ENCODE measurements around the gene SRMS. TPM values are rescaled to one million over a fixed set of nuclear protein-coding genes. Genes with fewer than 3 reads are reported as not detected.
A peak's percentile ranks its signal among the peaks of the same experiment; 100 is the strongest.

SRMS gene
- total and polyA plus RNA-seq, 2 donors (not counting 1 experiment from before 2014, with no cell fraction given) = 0.17 to 0.54 TPM

DNA sequence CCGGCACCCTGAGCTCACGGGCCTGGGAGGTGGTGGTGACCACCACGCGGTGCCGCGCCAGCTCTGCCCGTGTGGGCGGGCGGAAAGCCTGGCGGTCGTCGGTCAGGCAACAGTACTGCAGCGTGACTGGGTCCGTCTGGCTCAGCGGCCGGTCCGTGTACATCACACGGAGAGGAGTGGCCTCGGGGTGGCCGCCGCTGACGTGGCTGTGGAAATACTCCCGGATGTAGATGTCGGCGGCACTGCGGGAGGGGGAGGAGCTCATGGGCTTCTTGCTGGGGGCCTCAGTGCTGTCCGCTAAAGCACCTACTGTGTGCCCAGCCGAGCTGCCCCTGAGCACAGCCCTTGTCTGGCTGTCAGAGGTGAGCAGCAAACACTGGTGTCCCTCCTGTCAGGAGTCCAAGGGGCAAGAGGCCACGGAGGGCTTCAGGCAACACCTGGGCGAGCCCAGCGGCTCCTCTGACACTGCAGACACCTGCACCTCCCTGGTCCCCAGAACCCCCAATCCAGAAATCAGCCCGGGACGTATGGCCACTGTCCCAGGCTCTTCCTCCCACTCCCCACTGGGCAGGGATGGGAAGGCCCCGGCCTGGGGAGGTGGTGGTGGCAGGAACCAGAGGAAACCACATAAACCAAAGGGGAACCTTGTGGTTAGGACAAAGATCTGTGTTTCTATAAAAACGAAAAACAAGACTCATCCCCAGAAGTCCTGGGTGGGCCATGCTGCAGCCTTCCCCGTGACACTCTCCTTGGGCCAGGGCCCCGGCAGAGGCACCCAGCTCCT lies 20.0 kb upstream of the SRMS start:
- TF ChIP-seq, protein P1, sequence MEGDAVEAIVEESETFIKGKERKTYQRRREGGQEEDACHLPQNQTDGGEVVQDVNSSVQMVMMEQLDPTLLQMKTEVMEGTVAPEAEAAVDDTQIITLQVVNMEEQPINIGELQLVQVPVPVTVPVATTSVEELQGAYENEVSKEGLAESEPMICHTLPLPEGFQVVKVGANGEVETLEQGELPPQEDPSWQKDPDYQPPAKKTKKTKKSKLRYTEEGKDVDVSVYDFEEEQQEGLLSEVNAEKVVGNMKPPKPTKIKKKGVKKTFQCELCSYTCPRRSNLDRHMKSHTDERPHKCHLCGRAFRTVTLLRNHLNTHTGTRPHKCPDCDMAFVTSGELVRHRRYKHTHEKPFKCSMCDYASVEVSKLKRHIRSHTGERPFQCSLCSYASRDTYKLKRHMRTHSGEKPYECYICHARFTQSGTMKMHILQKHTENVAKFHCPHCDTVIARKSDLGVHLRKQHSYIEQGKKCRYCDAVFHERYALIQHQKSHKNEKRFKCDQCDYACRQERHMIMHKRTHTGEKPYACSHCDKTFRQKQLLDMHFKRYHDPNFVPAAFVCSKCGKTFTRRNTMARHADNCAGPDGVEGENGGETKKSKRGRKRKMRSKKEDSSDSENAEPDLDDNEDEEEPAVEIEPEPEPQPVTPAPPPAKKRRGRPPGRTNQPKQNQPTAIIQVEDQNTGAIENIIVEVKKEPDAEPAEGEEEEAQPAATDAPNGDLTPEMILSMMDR (IDR thresholded peaks at IDR 0.05) = no peak
- no peak for TF ChIP-seq EZH2 (IDR thresholded peaks at IDR 0.05; ENCODE audit: borderline replicate concordance, insufficient read depth, low read depth, low read length, poor library complexity, severe bottlenecking)
- H2AFZ ChIP-seq (ENCODE audit: insufficient read depth, low read depth, low read length, poor library complexity, severe bottlenecking) = no peak overlapping the region

More for the DNA sequence above, 20.0 kb upstream of the SRMS start:
- Histone ChIP-seq H3K9me3 (ENCODE audit: control extremely low read depth in 1 of 3, control insufficient read depth in 2 of 3, insufficient read depth in 1 of 3, low read length in 2 of 3) (peaks cover 0 to 9% (median 0%) of the 10 kb centered on the region in 3 donors), H3K79me2 (ENCODE audit: control insufficient read depth, insufficient read depth, low read length) (peaks cover 16% of the 10 kb centered on the region), H3K27ac (ENCODE audit: low read length in 2 of 2) (peak overlapping the region; percentile 46 to 65), H3K36me3 (replicated peaks in 1 of 2; ENCODE audit: control extremely low read depth in 1 of 2, control insufficient read depth in 1 of 2, extremely low read depth in 1 of 2, insufficient read depth in 2 of 2, low read length in 1 of 2) (peaks cover 0 to 40% of the 10 kb centered on the region in 2 experiments), H3K27me3 (replicated peaks in 1 of 4; ENCODE audit: control extremely low read depth in 1 of 4, control insufficient read depth in 3 of 4, insufficient read depth in 4 of 4, low read length in 3 of 4) (no peaks in the 10 kb centered on the region), H4K20me1 (ENCODE audit: control insufficient read depth, insufficient read depth, low read length, poor library complexity, severe bottlenecking) (peaks cover 85% of the 10 kb centered on the region), H3K4me1 (ENCODE audit: control insufficient read depth in 2 of 2, insufficient read depth in 2 of 2, low read length in 2 of 2) (peaks cover 34 to 48% of the 10 kb centered on the region in 2 donors), H3K4me2 (replicated peaks; ENCODE audit: low read depth, low read length, poor library complexity, severe bottlenecking) (peak overlapping the region; percentile 87), H3K4me3 (ENCODE audit: control extremely low read depth in 1 of 5, extremely low read depth in 1 of 5, insufficient read depth in 1 of 5, low read depth in 2 of 5, low read length in 4 of 5) (peak overlapping the region in 4 of 5 experiments; percentile 44 to 64 (median 49)), H3K9ac (ENCODE audit: low read length) (peak overlapping the region; percentile 59)
- intact Hi-C loops (cut with micrococcal nuclease) = loop anchor here (1.0 kb wide), 1 partner anchor 13 kb away; the partner anchor contains the start of gene FNDC11
- Mint-ChIP-seq H3K27me3 (no peaks in the 10 kb centered on the region), H3K4me1 (peaks cover 29% of the 10 kb centered on the region), H3K27ac (peak overlapping the region; percentile 83), H3K9me3 (ENCODE audit: insufficient read depth) (no peaks in the 10 kb centered on the region), H3K4me3 (peak overlapping the region; percentile 88)
- ATAC-seq (ENCODE audit: low read depth) (peak; percentile 73), DNase-seq (peak; percentile 82)
- WGBS (ENCODE audit: insufficient coverage) = 16% methylated on average over 34 of the region's 37 CpGs
- ChIA-PET CTCF (interaction anchor here (0.9 to 3.7 kb wide), 7 partner anchors 11 to 297 kb away, joined by 3 to 17 read pairs (median 3); partner anchors contain the start of genes PTK6, SRMS and TPD52L2), POLR2A (interaction anchor here (0.6 to 2.3 kb wide), 7 partner anchors 13 to 298 kb away, joined by 4 to 16 read pairs (median 5); partner anchors contain the start of genes FNDC11, PTK6 and TPD52L2)
